H1 (cell line): ENCODE data around the gene TSEN54. TPM values are rescaled to one million over a fixed set of nuclear protein-coding genes. Genes with fewer than 3 reads are reported as not detected.
A peak's percentile ranks its signal among the peaks of the same experiment; 100 is the strongest.

Experiments
- CTCF ChIA-PET: fragments of 300-600 bp; sonication (Branson Sonifier 250); formaldehyde crosslinking; loops from one replicate; lab custom pipeline; 2021; ENCODE audit not compliant: partially characterized antibody; lab: Charles Lee
- POLR2A ChIA-PET: fragments of 300-600 bp; sonication (Branson Sonifier 250); formaldehyde crosslinking; loops from one replicate; lab custom pipeline; 2021; ENCODE audit warnings: inconsistent platforms; ENCODE audit not compliant: partially characterized antibody; lab: Charles Lee
- DNase-seq, 2 experiments: peaks; one replicate each; pipeline versions ENCODE4 v3.0.0 to v3.0.0-alpha.2; 2010 to 2022; ENCODE audit warnings: low spot score in 2 of 2, low read depth in 1 of 2, mixed read lengths in 1 of 2
- FAIRE-seq: peaks from 2 replicates; lab custom pipeline; 2011; peaks lifted over from hg19 to GRCh38; lab: Jason Lieb, UNC
- H2AFZ ChIP-seq: 2 replicates; pipeline ENCODE4 v1.8.1; 2012; ENCODE audit warnings: low read length, inconsistent platforms
- H2AK5ac ChIP-seq: 2 replicates; pipeline ENCODE4 v1.6.1; 2013; ENCODE audit warnings: low read depth, low read length
- H2BK120ac ChIP-seq: replicated peaks from 2 replicates; pipeline ENCODE3; 2013; ENCODE audit warnings: low read depth, low read length, inconsistent platforms
- H2BK12ac ChIP-seq: 2 replicates; pipeline ENCODE4 v1.6.1; 2013; ENCODE audit warnings: low read depth, low read length
- H2BK15ac ChIP-seq: 2 replicates; pipeline ENCODE4 v1.6.1; 2013; ENCODE audit warnings: low read length
- H2BK20ac ChIP-seq: 2 replicates; pipeline ENCODE4 v1.6.1; 2013; ENCODE audit warnings: low read length
- H2BK5ac ChIP-seq: 2 replicates; pipeline ENCODE4 v1.6.1; 2013; ENCODE audit warnings: low read depth, low read length
- H3K14ac ChIP-seq: 2 replicates; pipeline ENCODE4 v1.6.1; 2013; ENCODE audit warnings: inconsistent platforms; ENCODE audit not compliant: insufficient read length
- H3K18ac ChIP-seq: 2 replicates; pipeline ENCODE4 v1.6.1; 2013; ENCODE audit warnings: low read length; ENCODE audit errors: extremely low read depth
- H3K23ac ChIP-seq: 2 replicates; pipeline ENCODE4 v1.6.1; 2013; ENCODE audit warnings: inconsistent platforms; ENCODE audit not compliant: insufficient read length
- H3K23me2 ChIP-seq: 2 replicates; pipeline ENCODE4 v1.6.1; 2013; ENCODE audit warnings: low read depth, low read length
- H3K27ac ChIP-seq: 2 replicates; pipeline ENCODE4 v1.6.1; 2011; ENCODE audit warnings: low read depth, low read length, inconsistent platforms
- H3K27me3 ChIP-seq, 4 experiments: replicated peaks in 1 of 4; 1 replicate in 1 of 4; 2 replicates in 3 of 4; pipeline versions ENCODE4 v1.6.1 to v1.8.1; 2011 to 2013; ENCODE audit warnings: low read length in 3 of 4, mild to moderate bottlenecking in 3 of 4, inconsistent platforms in 2 of 4, mixed read lengths in 2 of 4, moderate library complexity in 1 of 4; ENCODE audit not compliant: control insufficient read depth in 3 of 4, insufficient read depth in 3 of 4; ENCODE audit errors: extremely low read depth in 1 of 4
- H3K36me3 ChIP-seq, 4 experiments: 2 replicates each; pipeline versions ENCODE4 v1.6.1 to v1.8.1; 2011 to 2013; ENCODE audit warnings: mild to moderate bottlenecking in 4 of 4, low read length in 3 of 4, moderate library complexity in 2 of 4, control low read depth in 1 of 4, inconsistent platforms in 1 of 4; ENCODE audit not compliant: insufficient read depth in 4 of 4, control insufficient read depth in 2 of 4
- H3K4ac ChIP-seq: replicated peaks from 2 replicates; pipeline ENCODE3; 2013; ENCODE audit warnings: low read length, low read depth, mixed read lengths, inconsistent platforms; ENCODE audit not compliant: insufficient read length
- H3K4me1 ChIP-seq, 4 experiments: replicated peaks in 1 of 4; 1 replicate in 1 of 4; 2 replicates in 3 of 4; pipeline versions ENCODE4 v1.6.1 to v1.8.1; 2011 to 2013; ENCODE audit warnings: low read length in 3 of 4, inconsistent platforms in 2 of 4, mixed read lengths in 1 of 4; ENCODE audit not compliant: insufficient read depth in 4 of 4, control insufficient read depth in 3 of 4
- H3K4me2 ChIP-seq, 2 experiments: 2 replicates each; pipeline versions ENCODE4 v1.6.1 to v1.8.1; 2011 to 2013; ENCODE audit warnings: low read depth in 2 of 2, low read length in 2 of 2, control low read depth in 1 of 2, inconsistent platforms in 1 of 2, mild to moderate bottlenecking in 1 of 2; ENCODE audit not compliant: insufficient read depth in 1 of 2
- H3K4me3 ChIP-seq, 4 experiments: fragments of 200-600, 300-600 bp in 1 of 4; sonication (generic), shearing (Covaris generic), sonication (Bioruptor Twin) in 1 of 4; 2 replicates each; pipeline versions ENCODE4 v1.5.1 to v1.8.1; 2011 to 2016; ENCODE audit warnings: low read length in 4 of 4, low read depth in 3 of 4, control low read depth in 2 of 4, inconsistent platforms in 2 of 4, mild to moderate bottlenecking in 2 of 4, mixed read lengths in 1 of 4, moderate library complexity in 1 of 4; ENCODE audit not compliant: insufficient read depth in 2 of 4; ENCODE audit errors: extremely low read depth in 1 of 4
- H3K56ac ChIP-seq: replicated peaks from 2 replicates; pipeline ENCODE3; 2013; ENCODE audit warnings: low read depth, mild to moderate bottlenecking, mixed read lengths, low read length, inconsistent platforms; ENCODE audit not compliant: insufficient read length
- H3K79me1 ChIP-seq: 2 replicates; pipeline ENCODE4 v1.6.1; 2013; ENCODE audit warnings: low read depth, low read length, control low read depth
- H3K79me2 ChIP-seq, 2 experiments: 2 replicates each; pipeline versions ENCODE4 v1.6.1 to v1.8.1; 2012 to 2013; ENCODE audit warnings: low read length in 2 of 2, mild to moderate bottlenecking in 2 of 2, inconsistent platforms in 1 of 2; ENCODE audit not compliant: insufficient read depth in 2 of 2, control insufficient read depth in 1 of 2
- H3K9ac ChIP-seq, 4 experiments: replicated peaks in 1 of 4; 1 replicate in 1 of 4; 2 replicates in 3 of 4; pipeline versions ENCODE4 v1.6.1 to v1.8.1; 2011 to 2013; ENCODE audit warnings: low read depth in 3 of 4, low read length in 3 of 4, control low read depth in 2 of 4, mild to moderate bottlenecking in 2 of 4, moderate library complexity in 2 of 4, inconsistent platforms in 1 of 4; ENCODE audit errors: extremely low read depth in 1 of 4
- H3K9me3 ChIP-seq, 2 experiments: 2 replicates each; pipeline versions ENCODE4 v1.6.1 to v1.8.1; 2012 to 2013; ENCODE audit warnings: mild to moderate bottlenecking in 2 of 2, moderate library complexity in 2 of 2, control low read depth in 1 of 2, inconsistent platforms in 1 of 2, low read depth in 1 of 2, low read length in 1 of 2, mixed read lengths in 1 of 2; ENCODE audit not compliant: insufficient read depth in 2 of 2
- H4K20me1 ChIP-seq, 2 experiments: replicated peaks in 1 of 2; 2 replicates each; pipeline versions ENCODE3 to v1.8.1; 2011 to 2013; ENCODE audit warnings: inconsistent platforms in 2 of 2, low read length in 2 of 2, mild to moderate bottlenecking in 1 of 2; ENCODE audit not compliant: insufficient read depth in 2 of 2, control insufficient read depth in 1 of 2
- H4K5ac ChIP-seq: 2 replicates; pipeline ENCODE4 v1.6.1; 2013; ENCODE audit warnings: low read length, low read depth, mixed read lengths, inconsistent platforms; ENCODE audit not compliant: insufficient read length
- H4K8ac ChIP-seq: 2 replicates; pipeline ENCODE4 v1.8.0; 2013; ENCODE audit warnings: mild to moderate bottlenecking, moderate library complexity, low read length, inconsistent platforms; ENCODE audit not compliant: insufficient read depth; ENCODE audit errors: extremely low read depth
- H4K91ac ChIP-seq: replicated peaks from 2 replicates; pipeline ENCODE3; 2013; ENCODE audit warnings: low read length, mixed read lengths, inconsistent platforms; ENCODE audit not compliant: insufficient read length
- FOSL1 ChIP-seq: IDR thresholded peaks from 2 replicates; pipeline ENCODE4 v1.6.1; 2011; ENCODE audit warnings: mild to moderate bottlenecking, low read depth, low read length, moderate library complexity; ENCODE audit not compliant: insufficient read depth
- GABPA ChIP-seq: IDR thresholded peaks from 2 replicates; pipeline ENCODE4 v1.6.1; 2011; ENCODE audit warnings: mild to moderate bottlenecking, low read length, moderate library complexity, borderline replicate concordance; ENCODE audit not compliant: insufficient read depth
- KDM1A ChIP-seq: fragments of 200-600, 300-600 bp; sonication (generic); IDR thresholded peaks from 2 replicates; pipeline ENCODE4 v1.7.1; 2016; ENCODE audit warnings: mild to moderate bottlenecking, low read length, borderline replicate concordance
- RBBP5 ChIP-seq: IDR thresholded peaks from 2 replicates; pipeline ENCODE4 v1.7.1; 2012; ENCODE audit warnings: low read depth, mild to moderate bottlenecking, inconsistent platforms, low read length, moderate library complexity, borderline replicate concordance
- SRF ChIP-seq: IDR thresholded peaks from 2 replicates; pipeline ENCODE4 v1.6.1; 2011; ENCODE audit warnings: mild to moderate bottlenecking, low read depth, low read length, moderate library complexity
- TBP ChIP-seq: IDR thresholded peaks from 2 replicates; pipeline ENCODE4 v1.6.1; 2011; ENCODE audit warnings: low read depth, low read length, improper control_type of control experiment
- WGBS, 2 experiments: shearing (Covaris generic) in 1 of 2; methylation state at CpG; one replicate each; pipeline versions ENCODE4 v1.1.6 to v1.1.7; 2013 to 2015; ENCODE audit warnings: low lambda C conversion rate in 2 of 2, mixed read lengths in 2 of 2, inconsistent platforms in 1 of 2, low coverage in 1 of 2, missing lambda C conversion rate in 1 of 2; ENCODE audit not compliant: insufficient replicate concordance in 2 of 2, insufficient coverage in 1 of 2, insufficient read length in 1 of 2; ENCODE audit errors: extremely low coverage in 1 of 2, missing lambda C conversion rate in 1 of 2; 5-methylcytosine and 5-hydroxymethylcytosine counted together
- polyA plus RNA-seq, 7 experiments: library from polyadenylated mRNA; depleted of rRNA in 3 of 7; stranded (reverse) in 5 of 7; unstranded in 2 of 7; fragments of >200 nt in 5 of 7; fragments of 200-250 nt in 2 of 7; gene quantifications; 1 replicate in 5 of 7; 2 replicates in 1 of 7; 4 replicates in 1 of 7; pipeline versions ENCODE4 v1.2.1 to v1.2.3, GENCODE V29; 2011 to 2013; ENCODE audit warnings: missing spikeins in 2 of 7, mixed read lengths in 2 of 7
- total RNA-seq: library from RNA; stranded (reverse); fragmentation: NEBNext Ultra II Directional; extraction: Animal tissue kit (Norgen Biotek cat#: 25700); gene quantifications from 2 replicates; pipeline ENCODE4 v1.2.1, GENCODE V29; 2021
- TF ChIP-seq, protein P1 (sequence below): IDR thresholded peaks from 2 replicates; pipeline ENCODE4 v1.6.1; 2011; ENCODE audit warnings: low read length, improper control_type of control experiment

Gene TSEN54
- total and polyA plus RNA-seq, 2 of the 8 experiments (the other 6 are each of a cell fraction or from before 2014, with no cell fraction given): 43.6 to 60.3 TPM

DNA sequence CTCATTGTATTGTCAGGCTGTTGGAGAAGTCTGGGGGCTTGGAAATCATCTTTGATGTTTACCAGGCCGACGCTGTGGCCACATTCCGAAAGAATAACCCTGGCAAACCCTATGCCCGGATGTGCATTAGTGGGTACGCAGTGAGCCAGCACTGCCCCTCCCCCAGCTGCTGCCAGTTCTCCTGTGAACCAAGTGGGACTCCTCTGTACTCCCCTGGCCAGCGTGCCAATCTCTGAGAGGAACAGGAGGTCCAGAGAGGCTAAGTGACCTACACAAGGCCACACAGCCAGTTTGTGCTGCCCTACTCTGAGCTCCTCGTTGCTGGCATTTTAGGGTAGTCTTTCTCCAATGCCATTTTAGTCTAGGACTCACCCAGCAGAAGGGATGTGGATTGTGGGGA lies 7.3 kb downstream of the TSEN54 start:
- no peak for DNase-seq
- Histone ChIP-seq H3K18ac (no peak overlapping the region), H3K56ac (no peak overlapping the region), H3K4me1 (peaks cover 0 to 13% (median 4%) of the 10 kb centered on the region in 4 experiments; a peak in 6 of 7 replicates), H2AK5ac (no peak overlapping the region), H4K8ac (no peak overlapping the region), H3K27me3 (no peaks in the 10 kb centered on the region; a peak in 1 of 7 replicates), H4K20me1 (peaks cover 3 to 14% of the 10 kb centered on the region in 2 experiments), H3K9me3 (no peaks in the 10 kb centered on the region), H2BK20ac (no peak overlapping the region), H3K4me2 (peak overlapping the region in 1 of 2 experiments; percentile 57; a peak in 1 of 4 replicates), H3K14ac (no peak overlapping the region), H3K79me1 (no peaks in the 10 kb centered on the region), H3K23ac (no peak overlapping the region), H3K4ac (no peak overlapping the region), H3K4me3 (no peak overlapping the region), H3K36me3 (peaks cover 0 to 34% (median 7%) of the 10 kb centered on the region in 4 experiments; a peak in 6 of 8 replicates), H2BK15ac (no peak overlapping the region), H4K91ac (no peak overlapping the region), H2BK12ac (no peak overlapping the region; the same call in 1 of the 2 replicates), H2AFZ (no peak overlapping the region), H2BK120ac (no peak overlapping the region), H2BK5ac (no peak overlapping the region), H4K5ac (no peak overlapping the region), H3K9ac (no peak overlapping the region; a peak in 1 of 7 replicates), H3K23me2 (peaks cover 11% of the 10 kb centered on the region; the same call in 1 of the 2 replicates), H3K79me2 (peaks cover 0 to 4% of the 10 kb centered on the region in 2 experiments; a peak in 1 of 4 replicates), H3K27ac (no peak overlapping the region)
- no peak for FAIRE-seq
- CTCF ChIA-PET: interaction anchor here (0.6 to 3.4 kb wide), 6 partner anchors 11 to 110 kb away, joined by 3 to 16 read pairs (median 3); partner anchors contain the start of gene SMIM5
- 89% methylated on average over 7 of the region's 7 CpGs; no CpG with 5 or more reads in 1 of the 2 experiments for WGBS, 2 experiments
- POLR2A ChIA-PET: interaction anchor here (0.6 to 2.4 kb wide), 4 partner anchors 15 to 351 kb away, joined by 3 to 10 read pairs (median 4); no protein-coding TSS in a partner anchor
- TF ChIP-seq, protein P1, sequence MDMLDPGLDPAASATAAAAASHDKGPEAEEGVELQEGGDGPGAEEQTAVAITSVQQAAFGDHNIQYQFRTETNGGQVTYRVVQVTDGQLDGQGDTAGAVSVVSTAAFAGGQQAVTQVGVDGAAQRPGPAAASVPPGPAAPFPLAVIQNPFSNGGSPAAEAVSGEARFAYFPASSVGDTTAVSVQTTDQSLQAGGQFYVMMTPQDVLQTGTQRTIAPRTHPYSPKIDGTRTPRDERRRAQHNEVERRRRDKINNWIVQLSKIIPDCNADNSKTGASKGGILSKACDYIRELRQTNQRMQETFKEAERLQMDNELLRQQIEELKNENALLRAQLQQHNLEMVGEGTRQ: no peak
- TF ChIP-seq FOSL1: no peak
- TF ChIP-seq TBP: no peak
- TF ChIP-seq RBBP5: no peak
- no peak for TF ChIP-seq GABPA
- no peak for TF ChIP-seq KDM1A
- TF ChIP-seq SRF: no peak
